Astrocyte (in vitro differentiated cells and primary cell): Measurements from ENCODE around the gene SSUH2. TPM values are rescaled to one million over a fixed set of nuclear protein-coding genes. Genes with fewer than 3 reads are reported as not detected.
A peak's percentile ranks its signal among the peaks of the same experiment; 100 is the strongest.

Experiments
- DNase-seq: peaks from one replicate; pipeline ENCODE4 v3.0.0-alpha.2; 2010; ENCODE audit warnings: low read depth
- FAIRE-seq: peaks from 2 replicates; lab custom pipeline; 2011; peaks lifted over from hg19 to GRCh38; lab: Jason Lieb, UNC
- H2AFZ ChIP-seq: 2 replicates; pipeline ENCODE4 v1.6.0; 2012; ENCODE audit warnings: low read depth, low read length, inconsistent platforms
- H3K27ac ChIP-seq: 2 replicates; pipeline ENCODE4 v1.5.1; 2011; ENCODE audit warnings: low read depth, low read length, inconsistent platforms
- H3K27me3 ChIP-seq: 2 replicates; pipeline ENCODE4 v1.6.0; 2011; ENCODE audit warnings: low read length, inconsistent platforms; ENCODE audit not compliant: insufficient read depth
- H3K36me3 ChIP-seq: 2 replicates; pipeline ENCODE4 v1.5.1; 2011; ENCODE audit warnings: low read length, inconsistent platforms; ENCODE audit not compliant: insufficient read depth
- H3K4me1 ChIP-seq: 2 replicates; pipeline ENCODE4 v1.5.1; 2011; ENCODE audit warnings: low read length, inconsistent platforms; ENCODE audit not compliant: insufficient read depth
- H3K4me2 ChIP-seq: 2 replicates; pipeline ENCODE4 v1.6.0; 2012; ENCODE audit warnings: low read length, inconsistent platforms
- H3K4me3 ChIP-seq: 2 replicates; pipeline ENCODE4 v1.5.1; 2011; ENCODE audit warnings: low read depth, mild to moderate bottlenecking, low read length, inconsistent platforms; ENCODE audit not compliant: insufficient read depth
- H3K79me2 ChIP-seq: 2 replicates; pipeline ENCODE4 v1.6.0; 2012; ENCODE audit warnings: mild to moderate bottlenecking, low read length, inconsistent platforms; ENCODE audit not compliant: insufficient read depth
- H3K9ac ChIP-seq: 2 replicates; pipeline ENCODE4 v1.6.0; 2012; ENCODE audit warnings: mild to moderate bottlenecking, low read length, inconsistent platforms
- H3K9me3 ChIP-seq: 2 replicates; pipeline ENCODE4 v1.5.1; 2012; ENCODE audit warnings: low read depth, mild to moderate bottlenecking, low read length, inconsistent platforms; ENCODE audit not compliant: insufficient read depth
- H4K20me1 ChIP-seq: 2 replicates; pipeline ENCODE4 v1.6.0; 2012; ENCODE audit warnings: low read length, inconsistent platforms; ENCODE audit not compliant: insufficient read depth
- H3K27ac Mint-ChIP-seq: one replicate; pipeline ENCODE4 v1.8.0; 2021; ENCODE audit warnings: mild to moderate bottlenecking, mixed read lengths; ENCODE audit not compliant: unreplicated experiment
- H3K27me3 Mint-ChIP-seq: one replicate; pipeline ENCODE4 v1.8.0; 2021; ENCODE audit warnings: low read depth, mixed read lengths; ENCODE audit not compliant: unreplicated experiment
- H3K36me3 Mint-ChIP-seq: one replicate; pipeline ENCODE4 v1.8.0; 2021; ENCODE audit warnings: low read depth, mixed read lengths; ENCODE audit not compliant: unreplicated experiment
- H3K4me1 Mint-ChIP-seq: one replicate; pipeline ENCODE4 v1.8.0; 2021; ENCODE audit warnings: low read depth, mixed read lengths; ENCODE audit not compliant: unreplicated experiment
- H3K4me3 Mint-ChIP-seq: one replicate; pipeline ENCODE4 v1.8.0; 2021; ENCODE audit warnings: mild to moderate bottlenecking, moderate library complexity, mixed read lengths; ENCODE audit not compliant: unreplicated experiment
- H3K9me3 Mint-ChIP-seq: one replicate; pipeline ENCODE4 v1.8.0; 2021; ENCODE audit warnings: mild to moderate bottlenecking, mixed read lengths; ENCODE audit not compliant: unreplicated experiment
- CTCF ChIP-seq: IDR thresholded peaks from 2 replicates; pipeline ENCODE4 v1.5.1; 2011; ENCODE audit warnings: low read depth, mild to moderate bottlenecking, inconsistent platforms, low read length, moderate library complexity; ENCODE audit not compliant: insufficient read depth
- EZH2 ChIP-seq: IDR thresholded peaks from 2 replicates; pipeline ENCODE4 v1.6.1; 2012; ENCODE audit warnings: mild to moderate bottlenecking, low read length, inconsistent platforms; ENCODE audit not compliant: insufficient read depth
- total RNA-seq: library from RNA; stranded (reverse); gene quantifications from 2 replicates; pipeline ENCODE4 v1.2.1, GENCODE V29; 2021

SSUH2 gene
- total RNA-seq, 1 donor from 2014 or later: not detected

GRCh38 chr3:8608791-8609467, 35.7 kb downstream of the SSUH2 start:
- H3K4me1 Mint-ChIP-seq: peaks cover 16% of the 10 kb centered on the region
- Histone ChIP-seq H3K4me2 (no peak overlapping the region), H3K9ac (no peak overlapping the region), H2AFZ (no peak overlapping the region), H3K36me3 (no peaks in the 10 kb centered on the region), H3K9me3 (no peaks in the 10 kb centered on the region), H3K4me1 (peaks cover 9% of the 10 kb centered on the region), H4K20me1 (no peaks in the 10 kb centered on the region), H3K4me3 (no peak overlapping the region), H3K79me2 (no peaks in the 10 kb centered on the region), H3K27ac (no peak overlapping the region), H3K27me3 (no peaks in the 10 kb centered on the region)
- no peak overlapping the region for H3K4me3 Mint-ChIP-seq
- H3K36me3 Mint-ChIP-seq: no peaks in the 10 kb centered on the region
- H3K27me3 Mint-ChIP-seq: no peaks in the 10 kb centered on the region
- peak overlapping the region; percentile 34 for H3K27ac Mint-ChIP-seq
- FAIRE-seq (no peak), DNase-seq (no peak)
- no peak for TF ChIP-seq EZH2
- TF ChIP-seq CTCF: no peak
- H3K9me3 Mint-ChIP-seq: no peaks in the 10 kb centered on the region

GRCh38 chr3:8608041-8608790, 36.4 kb downstream of the SSUH2 start:
- TF ChIP-seq CTCF (no peak), EZH2 (no peak)
- no peaks in the 10 kb centered on the region for H3K9me3 Mint-ChIP-seq
- peaks cover 16% of the 10 kb centered on the region for H3K4me1 Mint-ChIP-seq
- no peak overlapping the region for H3K4me3 Mint-ChIP-seq
- no peaks in the 10 kb centered on the region for H4K20me1 ChIP-seq
- no peaks in the 10 kb centered on the region for H3K36me3 Mint-ChIP-seq
- no peak overlapping the region for H3K9ac ChIP-seq
- peak overlapping the region; percentile 73 for H3K27ac Mint-ChIP-seq
- FAIRE-seq (no peak), DNase-seq (no peak)
- H3K4me2 ChIP-seq: no peak overlapping the region
- no peaks in the 10 kb centered on the region for H3K27me3 Mint-ChIP-seq
- no peaks in the 10 kb centered on the region for H3K36me3 ChIP-seq
- H3K4me3 ChIP-seq: no peak overlapping the region
- H3K27me3 ChIP-seq: no peaks in the 10 kb centered on the region
- H3K79me2 ChIP-seq: no peaks in the 10 kb centered on the region
- peaks cover 9% of the 10 kb centered on the region for H3K4me1 ChIP-seq
- H3K27ac ChIP-seq: no peak overlapping the region
- no peak overlapping the region for H2AFZ ChIP-seq
- H3K9me3 ChIP-seq: no peaks in the 10 kb centered on the region
